GM19324 (cell line): ENCODE results near the gene ZNF512B.
"Not testable (repeated sequence)": the region's sequence is repeated elsewhere in the genome, so short reads cannot be mapped to it uniquely, and the experiment has no call there.

ENCODE experiments used
- ATAC-seq: cut with Tn5 transposase; IDR thresholded peaks from one replicate; pipeline ENCODE4 v1.9.1; 2021; ENCODE audit warnings: mild to moderate bottlenecking, moderate library complexity; ENCODE audit not compliant: unreplicated experiment, low FRiP score

Gene ZNF512B, protein sequence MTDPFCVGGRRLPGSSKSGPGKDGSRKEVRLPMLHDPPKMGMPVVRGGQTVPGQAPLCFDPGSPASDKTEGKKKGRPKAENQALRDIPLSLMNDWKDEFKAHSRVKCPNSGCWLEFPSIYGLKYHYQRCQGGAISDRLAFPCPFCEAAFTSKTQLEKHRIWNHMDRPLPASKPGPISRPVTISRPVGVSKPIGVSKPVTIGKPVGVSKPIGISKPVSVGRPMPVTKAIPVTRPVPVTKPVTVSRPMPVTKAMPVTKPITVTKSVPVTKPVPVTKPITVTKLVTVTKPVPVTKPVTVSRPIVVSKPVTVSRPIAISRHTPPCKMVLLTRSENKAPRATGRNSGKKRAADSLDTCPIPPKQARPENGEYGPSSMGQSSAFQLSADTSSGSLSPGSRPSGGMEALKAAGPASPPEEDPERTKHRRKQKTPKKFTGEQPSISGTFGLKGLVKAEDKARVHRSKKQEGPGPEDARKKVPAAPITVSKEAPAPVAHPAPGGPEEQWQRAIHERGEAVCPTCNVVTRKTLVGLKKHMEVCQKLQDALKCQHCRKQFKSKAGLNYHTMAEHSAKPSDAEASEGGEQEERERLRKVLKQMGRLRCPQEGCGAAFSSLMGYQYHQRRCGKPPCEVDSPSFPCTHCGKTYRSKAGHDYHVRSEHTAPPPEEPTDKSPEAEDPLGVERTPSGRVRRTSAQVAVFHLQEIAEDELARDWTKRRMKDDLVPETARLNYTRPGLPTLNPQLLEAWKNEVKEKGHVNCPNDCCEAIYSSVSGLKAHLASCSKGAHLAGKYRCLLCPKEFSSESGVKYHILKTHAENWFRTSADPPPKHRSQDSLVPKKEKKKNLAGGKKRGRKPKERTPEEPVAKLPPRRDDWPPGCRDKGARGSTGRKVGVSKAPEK

DNA sequence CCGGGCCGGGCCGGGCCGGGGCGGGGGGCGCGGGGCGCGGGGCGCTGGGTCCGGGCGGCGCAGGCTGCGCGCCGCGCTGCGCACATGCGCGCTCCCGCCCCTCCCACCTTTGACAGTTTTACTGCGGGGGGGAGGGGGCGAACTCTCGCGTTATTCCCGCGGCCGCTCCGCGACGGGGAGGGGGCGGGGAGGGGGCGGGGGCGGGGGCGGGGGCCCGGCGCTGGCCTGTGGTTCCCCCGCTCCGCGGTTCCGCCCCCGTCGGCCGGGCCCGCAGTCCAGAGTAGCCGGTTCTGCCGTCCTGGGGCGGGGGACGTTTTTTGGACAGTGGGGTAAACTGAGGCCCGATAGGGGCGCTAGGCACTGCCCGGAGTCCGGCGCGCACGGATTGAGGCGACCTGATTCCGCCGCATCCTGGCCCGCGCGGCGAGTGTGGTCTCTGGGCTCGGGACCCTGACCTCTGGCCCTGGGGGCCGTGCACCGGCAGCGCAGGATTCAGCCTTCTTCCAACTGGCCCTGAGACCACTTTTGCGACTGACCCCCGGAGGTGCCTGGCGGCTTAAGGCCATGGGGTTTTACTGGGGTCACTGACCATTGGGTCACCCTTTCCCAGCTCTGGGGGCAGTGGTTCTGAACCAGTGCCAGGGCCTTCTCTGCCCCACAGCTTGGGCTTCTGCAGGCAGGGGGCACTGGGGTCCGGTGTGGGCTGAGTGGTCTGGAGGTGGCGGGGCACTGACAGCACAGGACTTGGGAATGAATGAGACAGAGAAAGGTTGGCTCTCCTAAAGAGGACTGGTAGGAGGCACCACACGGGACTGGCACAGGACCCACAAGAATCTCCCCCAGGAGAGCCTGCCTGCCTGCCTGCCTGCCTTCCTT is at the start of gene ZNF512B:
ZNF512B (minus strand) TSS at position 93 of the 876 bp plus-strand sequence. CDS start 1,980 bp downstream, outside the sequence.
- no peak for ATAC-seq

DNA sequence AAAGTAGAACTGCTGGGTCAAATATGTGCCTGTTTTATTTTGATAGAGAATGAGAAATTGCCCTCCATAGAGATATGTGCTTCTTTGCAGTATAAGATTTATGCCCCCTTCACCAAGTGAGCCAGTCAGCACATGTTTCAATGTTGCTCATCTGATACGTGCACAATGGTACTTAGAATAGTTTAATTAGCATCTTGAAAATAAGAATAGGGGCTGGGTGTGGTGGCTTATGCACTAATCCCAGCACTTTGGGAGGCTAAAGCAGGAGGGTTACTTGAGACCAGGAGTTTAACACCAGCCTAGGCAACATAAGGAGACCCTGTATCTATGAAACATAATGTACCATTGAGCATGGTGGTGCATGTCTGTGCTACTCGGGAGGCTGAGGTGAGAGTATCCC is 45.9 kb upstream of the ZNF512B start:
- no peak for ATAC-seq

DNA sequence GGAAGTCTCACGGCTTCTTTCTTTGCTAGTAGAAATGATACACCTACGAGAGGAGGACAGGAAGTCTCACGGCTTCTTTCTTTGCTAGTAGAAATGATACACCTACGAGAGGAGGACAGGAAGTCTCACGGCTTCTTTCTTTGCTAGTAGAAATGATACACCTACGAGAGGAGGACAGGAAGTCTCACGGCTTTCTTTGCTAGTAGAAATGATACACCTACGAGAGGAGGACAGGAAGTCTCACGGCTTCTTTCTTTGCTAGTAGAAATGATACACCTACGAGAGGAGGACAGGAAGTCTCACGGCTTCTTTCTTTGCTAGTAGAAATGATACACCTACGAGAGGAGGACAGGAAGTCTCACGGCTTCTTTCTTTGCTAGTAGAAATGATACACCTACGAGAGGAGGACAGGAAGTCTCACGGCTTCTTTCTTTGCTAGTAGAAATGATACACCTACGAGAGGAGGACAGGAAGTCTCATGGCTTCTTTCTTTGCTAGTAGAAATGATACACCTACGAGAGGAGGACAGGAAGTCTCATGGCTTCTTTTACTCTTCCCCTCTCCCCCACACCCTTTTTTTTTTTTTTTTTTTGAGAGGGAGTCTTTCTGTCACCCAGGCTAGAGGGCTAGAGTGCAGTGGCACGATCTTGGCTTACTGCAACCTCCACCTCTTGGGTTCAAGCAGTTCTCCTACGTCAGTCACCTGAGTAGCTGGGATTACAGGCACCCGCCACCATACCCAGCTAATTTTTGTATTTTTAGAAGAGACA is 42.8 kb upstream of the ZNF512B start:
- not testable (repeated sequence) for ATAC-seq

DNA sequence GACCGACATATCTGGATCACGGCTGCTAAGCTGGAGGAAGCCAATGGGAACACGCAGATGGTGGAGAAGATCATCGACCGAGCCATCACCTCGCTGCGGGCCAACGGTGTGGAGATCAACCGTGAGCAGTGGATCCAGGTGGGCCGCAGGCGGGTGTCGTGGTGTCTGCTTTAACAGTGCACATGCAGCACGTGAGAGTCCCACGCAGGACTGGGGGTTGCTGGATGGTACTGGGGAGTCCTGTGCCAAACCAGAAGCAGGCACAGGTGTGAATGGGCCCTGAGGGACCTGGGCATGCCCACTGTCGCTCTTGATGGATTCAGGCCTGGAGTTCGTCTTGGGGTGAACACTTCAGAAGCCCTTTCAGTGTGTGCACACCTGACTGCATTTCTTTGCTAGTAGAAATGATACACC is 41.6 kb upstream of the ZNF512B start:
- ATAC-seq: no peak

DNA sequence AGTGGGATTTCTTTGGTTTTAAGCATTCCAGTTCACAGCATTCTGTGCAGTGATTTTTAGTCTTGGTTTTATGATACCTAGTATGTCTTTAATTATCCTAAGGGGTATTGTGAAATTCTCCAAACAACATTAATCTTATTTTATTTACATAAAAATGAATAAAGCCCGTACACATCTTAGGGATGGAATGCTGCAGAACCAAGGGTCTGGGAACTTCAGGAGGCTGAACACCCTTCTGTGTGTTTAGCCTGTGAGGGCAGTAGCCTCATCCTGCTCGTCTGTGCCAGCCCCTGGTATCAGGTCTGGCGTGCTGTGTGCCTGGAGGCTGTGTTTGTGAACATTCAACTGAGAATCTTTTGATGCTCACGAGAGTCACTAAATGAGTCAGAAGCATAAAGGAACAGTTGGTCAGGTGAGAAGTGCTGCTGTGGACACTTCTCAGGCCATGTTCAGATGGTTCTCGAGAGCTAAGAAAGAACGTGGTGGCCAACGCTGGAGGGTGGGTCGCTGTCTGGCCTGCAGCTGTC is 41.0 kb upstream of the ZNF512B start:
- no peak for ATAC-seq

DNA sequence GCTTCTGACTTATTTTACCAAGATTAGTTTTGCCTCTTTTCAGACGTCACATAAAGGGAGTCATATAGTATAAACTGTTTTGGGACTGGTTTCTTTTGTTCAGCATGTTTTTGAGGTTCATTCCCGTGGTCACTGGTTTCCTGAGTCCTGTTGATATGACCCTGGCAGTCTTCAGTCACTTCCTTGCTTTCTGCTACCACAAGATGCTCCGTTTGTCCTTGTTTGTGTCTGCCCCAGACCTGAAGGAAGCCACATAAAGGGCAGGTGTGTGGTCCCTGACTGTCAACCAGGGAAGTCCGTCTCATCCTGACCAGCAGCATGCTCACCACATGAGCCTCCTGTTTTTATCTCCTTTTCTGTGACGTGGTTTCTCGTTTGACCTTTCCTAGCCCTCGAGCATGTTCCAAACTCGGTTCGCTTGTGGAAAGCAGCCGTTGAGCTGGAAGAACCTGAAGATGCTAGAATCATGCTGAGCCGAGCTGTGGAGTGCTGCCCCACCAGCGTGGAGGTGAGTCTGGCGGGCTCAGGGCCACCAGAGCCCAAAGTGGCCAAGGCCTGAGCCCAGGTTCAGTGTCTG is 40.2 kb upstream of the ZNF512B start:
- ATAC-seq: no peak

DNA sequence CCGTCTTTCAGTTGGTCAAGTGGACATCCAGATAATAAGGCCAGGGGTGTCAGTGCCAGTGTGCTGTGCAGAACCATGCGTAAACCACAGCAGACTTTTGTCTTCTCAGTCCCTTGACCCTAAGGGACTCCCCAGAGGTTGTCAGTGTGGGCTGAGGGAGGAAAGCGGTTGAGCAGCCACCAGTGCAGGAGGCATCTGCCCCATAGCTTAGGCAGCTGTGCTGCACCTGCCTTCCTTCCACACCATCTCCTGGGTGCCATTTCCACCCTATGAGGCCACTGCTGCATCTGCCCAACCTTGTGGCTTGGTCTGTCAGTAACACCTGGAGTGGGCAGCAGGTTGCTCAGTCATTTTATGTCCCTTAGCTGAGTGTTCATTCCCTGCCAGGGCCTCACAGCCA is 37.2 kb upstream of the ZNF512B start:
- ATAC-seq: no peak

DNA sequence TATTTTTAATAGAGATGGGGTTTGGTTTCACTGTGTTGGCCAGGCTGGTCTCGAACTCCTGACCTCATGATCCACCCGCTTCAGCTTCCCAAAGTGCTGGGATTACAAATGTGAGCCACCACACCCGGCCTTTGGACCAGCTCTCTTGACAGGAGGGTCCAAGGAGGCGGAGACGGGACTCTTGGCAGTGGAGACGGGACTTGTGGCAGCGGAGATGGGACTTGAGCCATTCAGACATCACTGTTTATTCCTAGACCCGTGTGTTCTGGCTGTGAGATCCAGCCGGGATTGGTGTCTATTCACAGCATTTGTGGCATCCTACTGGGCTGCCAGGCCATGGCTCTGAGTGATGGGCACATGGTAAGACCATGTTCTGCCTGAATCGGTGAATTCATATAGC is 36.8 kb upstream of the ZNF512B start:
- ATAC-seq: no peak

DNA sequence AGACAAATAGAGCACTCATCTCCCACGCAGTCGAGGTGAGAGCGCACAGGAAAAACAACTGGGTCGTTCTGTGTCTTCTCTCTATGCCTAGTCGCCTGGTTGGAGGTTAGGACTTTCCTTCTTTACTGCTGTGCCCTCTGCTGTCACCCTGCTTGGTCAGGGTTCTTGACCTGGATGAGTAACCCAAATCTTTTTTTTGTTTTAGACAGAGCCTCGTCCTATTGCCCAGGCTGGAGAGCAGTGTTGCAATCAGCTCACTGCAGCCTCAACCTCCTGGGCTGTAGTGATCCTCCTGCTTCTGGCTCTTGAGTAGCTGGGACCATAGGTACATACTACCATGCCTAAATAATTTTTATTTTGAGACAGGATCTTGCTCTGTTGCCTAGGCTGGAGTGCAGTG is 35.7 kb upstream of the ZNF512B start:
- ATAC-seq: no peak

DNA sequence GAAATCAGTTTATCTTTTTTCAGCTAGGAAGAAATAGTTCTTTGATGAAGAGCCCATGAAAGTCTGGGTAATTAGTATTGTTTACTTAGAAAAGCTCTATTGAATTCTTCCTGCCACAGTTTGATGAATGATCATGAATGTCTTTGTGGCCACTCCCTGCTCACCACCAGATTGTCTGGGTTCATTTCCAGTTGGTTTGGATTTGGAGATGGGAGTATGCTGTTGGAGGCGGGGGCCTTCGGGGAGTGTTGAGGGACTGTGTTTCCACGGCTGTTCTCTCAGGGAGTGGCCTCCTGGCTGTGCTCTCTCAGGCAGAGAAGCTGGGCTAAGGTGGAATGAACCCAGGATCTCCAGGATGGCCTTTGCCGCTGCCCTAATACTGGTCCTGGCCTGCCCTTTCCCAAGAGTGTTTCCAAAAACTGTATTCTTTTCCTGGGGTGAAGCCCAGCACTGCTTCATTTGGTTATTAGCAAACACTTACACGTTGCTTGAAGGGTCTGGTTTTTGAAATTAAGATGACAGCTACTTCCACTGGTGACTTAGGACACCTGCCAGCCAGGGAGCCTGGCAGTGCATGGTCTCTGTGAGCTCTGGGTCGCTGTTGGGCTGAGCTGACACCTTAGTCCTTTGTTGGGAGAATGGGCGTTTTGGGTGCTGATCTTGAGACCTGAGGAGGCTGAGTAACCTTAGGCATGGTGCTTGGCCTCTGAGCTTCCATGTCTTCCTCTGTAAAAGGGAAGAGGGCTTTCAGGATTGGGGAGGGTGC is 34.4 kb upstream of the ZNF512B start:
- no peak for ATAC-seq

DNA sequence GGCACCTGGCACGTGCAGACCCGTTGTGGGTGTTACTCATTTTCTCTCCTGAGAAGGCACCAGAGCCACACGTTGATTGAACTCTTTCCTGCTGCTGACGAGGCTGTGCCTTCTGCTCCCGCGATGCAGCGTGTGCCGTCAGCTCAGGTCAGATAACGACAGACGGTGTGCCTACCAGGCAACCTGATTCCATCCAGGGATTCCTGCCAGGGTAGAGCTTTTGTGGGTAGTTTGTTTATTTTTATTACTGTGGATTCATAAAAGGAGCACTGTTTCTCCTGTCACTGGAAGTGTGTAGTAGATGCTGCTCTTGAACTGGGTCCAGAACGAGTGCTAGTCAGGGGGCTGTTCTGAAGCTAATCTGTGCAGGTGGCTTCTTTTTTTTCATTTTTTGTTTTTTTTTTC is 31.9 kb upstream of the ZNF512B start:
- no peak for ATAC-seq

DNA sequence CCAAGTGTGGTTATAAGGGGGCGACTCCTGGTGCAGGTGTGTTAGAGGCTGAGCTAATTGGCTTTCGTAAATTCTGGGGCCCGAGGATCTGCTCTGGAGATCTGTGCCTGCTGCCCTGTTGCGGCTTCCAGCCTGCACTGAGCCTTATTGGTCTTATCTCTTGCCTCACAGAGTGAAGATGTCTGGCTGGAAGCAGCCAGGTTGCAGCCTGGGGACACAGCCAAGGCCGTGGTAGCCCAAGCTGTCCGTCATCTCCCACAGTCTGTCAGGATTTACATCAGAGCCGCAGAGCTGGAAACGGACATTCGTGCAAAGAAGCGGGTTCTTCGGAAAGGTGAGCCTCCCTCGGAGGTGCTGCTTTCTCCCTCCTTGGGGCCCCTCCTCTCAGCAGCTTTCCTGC is 31.2 kb upstream of the ZNF512B start:
- no peak for ATAC-seq

DNA sequence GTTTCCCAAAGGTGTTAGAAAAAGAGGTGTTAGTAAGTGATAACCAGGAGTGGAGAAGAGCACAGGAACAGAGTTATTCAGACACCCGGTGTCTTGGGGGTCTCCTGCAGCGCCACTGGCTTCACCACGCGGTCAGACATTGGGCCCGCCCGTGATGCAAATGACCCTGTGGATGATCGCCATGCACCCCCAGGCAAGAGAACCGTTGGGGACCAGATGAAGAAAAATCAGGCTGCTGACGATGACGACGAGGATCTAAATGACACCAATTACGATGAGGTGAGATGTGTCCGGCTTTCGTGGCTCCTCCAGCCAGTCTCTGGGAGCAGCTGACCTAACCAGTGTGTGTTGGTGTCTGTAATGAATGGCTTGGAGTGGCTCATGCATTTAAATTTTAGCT is 13.2 kb upstream of the ZNF512B start:
- ATAC-seq: no peak

DNA sequence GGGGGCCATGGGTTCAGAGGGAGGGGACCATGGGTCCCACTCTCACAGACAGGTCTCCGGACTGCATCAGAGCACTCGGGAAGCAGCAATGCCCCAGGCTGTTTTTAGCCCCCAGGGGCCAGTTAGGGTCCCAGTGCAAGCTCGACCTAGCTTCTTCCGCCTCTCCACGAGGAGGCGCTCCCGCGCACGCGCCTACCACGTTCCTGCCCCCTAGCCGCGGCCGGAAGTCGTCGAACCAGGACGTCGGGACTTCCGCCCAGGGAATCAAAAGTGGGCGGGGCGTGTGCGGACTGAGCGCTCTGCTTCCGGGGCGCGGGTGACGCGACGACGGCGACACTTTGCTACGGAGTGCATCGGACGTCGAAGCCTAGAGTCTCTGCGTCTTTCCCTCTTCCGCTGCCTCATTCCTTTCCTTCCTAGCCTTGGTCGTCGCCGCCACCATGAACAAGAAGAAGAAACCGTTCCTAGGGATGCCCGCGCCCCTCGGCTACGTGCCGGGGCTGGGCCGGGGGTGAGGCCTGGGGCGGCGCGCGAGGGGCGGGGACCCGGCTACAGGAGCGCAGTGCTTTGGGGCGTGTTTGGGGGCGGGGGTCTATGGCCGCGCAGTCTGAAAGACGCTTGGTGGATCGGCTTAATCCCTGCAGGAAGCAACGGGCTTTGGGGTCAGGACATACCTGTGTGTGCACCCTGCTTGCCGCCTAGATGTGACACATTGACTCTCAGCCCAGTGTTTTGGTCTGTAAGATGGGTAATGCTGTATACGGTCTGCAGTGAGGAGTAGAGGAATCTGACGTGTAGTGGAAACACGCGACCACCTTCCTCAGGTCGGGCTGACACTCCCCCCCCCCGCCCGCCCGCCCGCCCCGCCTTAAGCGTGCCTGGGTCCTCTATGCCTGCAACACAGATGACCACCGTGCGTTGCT is 11.3 kb upstream of the ZNF512B start, which contains the start of gene PRPF6:
PRPF6 (plus strand) TSS at position 327 of the 923 bp plus-strand sequence; CDS start at position 441, 114 bp downstream.
- peak; percentile 71 for ATAC-seq

DNA sequence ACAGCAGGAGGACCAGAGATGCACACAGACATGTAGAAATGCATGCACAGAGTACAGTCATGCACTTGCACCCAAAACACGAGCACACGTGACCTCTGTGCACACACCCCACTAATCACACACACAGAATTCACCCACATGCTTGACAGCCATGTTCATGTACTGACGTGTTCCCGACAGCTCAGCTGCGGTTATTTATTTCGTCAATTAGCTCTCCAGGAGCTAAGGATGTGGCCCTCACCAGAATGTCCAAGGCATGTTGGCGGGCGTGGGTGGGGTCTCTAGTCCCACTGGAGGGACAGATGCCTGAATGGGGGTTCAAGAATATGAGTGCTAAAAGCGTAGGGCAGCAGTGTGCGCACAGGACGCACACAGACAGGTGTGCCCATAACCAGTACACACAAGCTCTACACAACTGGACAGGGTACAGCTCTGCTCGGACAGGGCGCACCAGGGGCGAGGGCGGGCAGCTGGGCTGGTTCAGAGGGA is 10.6 kb upstream of the ZNF512B start:
- peak; percentile 5 for ATAC-seq

DNA sequence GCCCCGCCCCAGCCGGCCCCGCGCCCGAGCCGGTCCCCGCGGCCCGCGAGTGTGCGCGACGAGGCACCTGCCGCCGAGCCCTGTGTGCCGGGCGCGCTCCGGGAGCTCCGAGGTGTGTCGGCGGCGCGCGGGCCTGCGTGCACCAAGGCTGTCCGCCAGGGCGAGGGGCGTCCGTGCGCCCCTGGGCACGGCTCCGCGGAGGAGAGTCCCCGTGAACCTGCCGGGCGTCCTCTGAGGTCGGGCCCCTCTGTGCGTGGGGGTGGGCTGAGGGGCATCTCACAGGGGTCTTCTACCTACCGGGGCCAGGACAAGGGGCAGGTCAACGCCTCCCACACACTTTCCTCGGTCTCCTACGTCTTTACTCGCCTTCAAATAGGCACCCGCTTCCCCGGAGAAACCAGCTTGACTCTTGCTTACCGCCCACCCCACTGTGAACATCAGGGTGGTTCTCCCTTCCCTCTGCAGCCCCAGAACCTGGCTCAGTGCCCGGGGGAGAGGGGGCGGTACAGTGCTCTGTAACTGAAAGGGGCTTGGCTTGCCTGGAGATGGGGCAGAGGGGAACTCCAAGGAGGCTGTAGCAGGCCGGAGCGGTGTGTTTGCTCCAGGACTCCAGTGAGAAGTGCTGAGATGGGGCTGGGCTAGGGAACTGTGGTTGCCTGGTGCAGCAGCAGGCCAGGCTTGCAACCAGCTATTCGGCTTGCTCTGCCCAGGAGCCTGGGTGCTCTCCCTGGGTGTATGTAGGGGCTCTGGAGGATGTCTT is 10.0 kb upstream of the ZNF512B start, which contains the start of gene SAMD10:
SAMD10 (minus strand) TSS at position 86 of the 760 bp plus-strand sequence. CDS start 175 bp downstream, outside the sequence.
- peak; percentile 19 for ATAC-seq
